Testis (tissue), 3 donors: ENCODE data around the gene MACO1. TPM values are rescaled to one million over a fixed set of nuclear protein-coding genes. Genes with fewer than 3 reads are reported as not detected.

Experiments used
- DNase-seq: peaks from one replicate; pipeline ENCODE4 v3.0.0-alpha.2; 2019
- H3K27ac ChIP-seq, 2 donors: fragments of 200-600 bp; sonication (generic); one replicate each; pipeline ENCODE4 v1.5.1; 2019
- H3K27me3 ChIP-seq: fragments of 200-600 bp; sonication (generic); one replicate; pipeline ENCODE4 v1.5.1; 2019
- H3K36me3 ChIP-seq: fragments of 200-600 bp; sonication (generic); one replicate; pipeline ENCODE4 v1.5.1; 2017; ENCODE audit warnings: low read depth; ENCODE audit errors: missing control alignments
- H3K4me1 ChIP-seq: fragments of 200-600 bp; sonication (generic); one replicate; pipeline ENCODE4 v1.5.1; 2019
- H3K4me3 ChIP-seq, 2 donors: fragments of 200-600 bp; sonication (generic); one replicate each; pipeline ENCODE4 v1.5.1; 2017 to 2019
- H3K9me3 ChIP-seq: fragments of 200-600 bp; sonication (generic); one replicate; pipeline ENCODE4 v1.5.1; 2017
- CTCF ChIP-seq, 3 experiments: fragments of 450-650 bp in 2 of 3; fragments of 200-600 bp in 1 of 3; sonication (generic) in 1 of 3; IDR thresholded peaks; one replicate each; pipeline ENCODE4 v1.5.1; 2016 to 2019; ENCODE audit warnings: antibody characterized with exemption in 3 of 3, mild to moderate bottlenecking in 2 of 3, moderate library complexity in 1 of 3
- POLR2A ChIP-seq: fragments of 450-650 bp; IDR thresholded peaks from one replicate; pipeline ENCODE4 v1.6.1; 2017; ENCODE audit warnings: antibody characterized with exemption, mild to moderate bottlenecking, moderate library complexity
- WGBS, 2 donors: methylation state at CpG; one replicate each; pipeline ENCODE4 v1.1.5; 2018; 5-methylcytosine and 5-hydroxymethylcytosine counted together
- intact Hi-C: fragments of 100-400 bp; cut with DNase I; formaldehyde crosslinking; loops from one replicate; pipeline ENCODE4 v1.15.1; 2023; ENCODE audit warnings: low total_unique reads
- polyA plus RNA-seq: library from polyadenylated mRNA; stranded (reverse); fragments of 350-450 nt; fragmentation: Illumina TruSeq; extraction: RNeasy Lipid Tissue Mini Kit (QIAGEN cat#74804); gene quantifications from one replicate; pipeline ENCODE4 v1.2.3, GENCODE V29; 2014; ENCODE audit warnings: low read depth, low replicate concordance; ENCODE audit not compliant: insufficient read depth
- total RNA-seq, 2 donors: library from RNA; depleted of rRNA; stranded (reverse); fragments of >200 nt; gene quantifications; one replicate each; pipeline ENCODE4 v1.2.3, GENCODE V29; 2016

Gene MACO1
- total and polyA plus RNA-seq, 3 donors from 2014 or later, result 22.1 to 51.3 (median 25.4) TPM

- TF ChIP-seq CTCF (IDR thresholded peaks at IDR 0.05) (no peak), POLR2A (no peak)
- Histone ChIP-seq H3K27me3 (no peaks in the 10 kb centered on the region), H3K9me3 (no peaks in the 10 kb centered on the region), H3K36me3 (no peaks in the 10 kb centered on the region), H3K4me3 (no peak overlapping the region), H3K27ac (no peak overlapping the region), H3K4me1 (no peaks in the 10 kb centered on the region)
- no peak for DNase-seq
- intact Hi-C loops, result no loop called here
- 86 to 90% methylated on average over 14 to 22 of the region's 22 CpGs for WGBS, 2 donors
These were observed 99.7 kb downstream of the MACO1 start for GRCh38 chr1:25530186-25531081.

GRCh38 chr1:25531082-25531461 lies 100.4 kb downstream of the MACO1 start:
- intact Hi-C loops, result no loop called here
- no peaks in the 10 kb centered on the region for H3K9me3 ChIP-seq
- H3K4me1 ChIP-seq, result no peaks in the 10 kb centered on the region
- no peaks in the 10 kb centered on the region for H3K36me3 ChIP-seq
- H3K27ac ChIP-seq, result no peak overlapping the region
- H3K27me3 ChIP-seq, result no peaks in the 10 kb centered on the region
- 79 to 85% methylated on average over 11 of the region's 11 CpGs for WGBS, 2 donors
- no peak for DNase-seq
- TF ChIP-seq CTCF (IDR thresholded peaks at IDR 0.05) (no peak), POLR2A (no peak)
- H3K4me3 ChIP-seq, result no peak overlapping the region

GRCh38 chr1:25532970-25533369 lies 102.3 kb downstream of the MACO1 start:
- Histone ChIP-seq H3K4me3 (no peak overlapping the region), H3K36me3 (no peaks in the 10 kb centered on the region), H3K27me3 (no peaks in the 10 kb centered on the region), H3K27ac (no peak overlapping the region), H3K9me3 (no peaks in the 10 kb centered on the region), H3K4me1 (no peaks in the 10 kb centered on the region)
- no peak for DNase-seq
- WGBS, 2 donors, result 80 to 85% methylated on average over 3 of the region's 3 CpGs
- TF ChIP-seq POLR2A, result no peak
- no peak for TF ChIP-seq CTCF (IDR thresholded peaks at IDR 0.05)
- intact Hi-C loops, result no loop called here

- H3K36me3 ChIP-seq, result no peaks in the 10 kb centered on the region
- H3K27me3 ChIP-seq, result no peaks in the 10 kb centered on the region
- TF ChIP-seq CTCF (IDR thresholded peaks at IDR 0.05) (no peak), POLR2A (no peak)
- H3K4me3 ChIP-seq, result no peak overlapping the region
- no peak for DNase-seq
- intact Hi-C loops, result no loop called here
- WGBS, 2 donors, result 72 to 85% methylated on average over 3 to 9 of the region's 9 CpGs
- no peaks in the 10 kb centered on the region for H3K4me1 ChIP-seq
- H3K9me3 ChIP-seq, result no peaks in the 10 kb centered on the region
- H3K27ac ChIP-seq, result no peak overlapping the region
These were observed 103.2 kb downstream of the MACO1 start for GRCh38 chr1:25533775-25534409.
